Esophagus muscularis mucosa (tissue), 4 donors: Measurements from ENCODE around the gene LRRC43. TPM values are rescaled to one million over a fixed set of nuclear protein-coding genes. Genes with fewer than 3 reads are reported as not detected.

ENCODE experiments used
- DNase-seq: peaks from one replicate; pipeline ENCODE4 v3.0.0-alpha.2; 2017; ENCODE audit errors: extremely low spot score
- H3K27ac ChIP-seq, 4 donors: fragments of 200-600 bp; sonication (generic); replicated peaks in 1 of 4; 1 replicate in 3 of 4; 2 replicates in 1 of 4; pipeline ENCODE4 v1.5.1; 2016 to 2019; ENCODE audit warnings: mild to moderate bottlenecking in 1 of 4
- H3K27me3 ChIP-seq, 4 donors: fragments of 200-600 bp; sonication (generic); one replicate each; pipeline versions ENCODE4 v1.5.1 to v1.6.0; 2016 to 2019
- H3K36me3 ChIP-seq, 4 donors: fragments of 200-600 bp; sonication (generic); one replicate each; pipeline ENCODE4 v1.5.1; 2016 to 2019
- H3K4me1 ChIP-seq, 4 donors: fragments of 200-600 bp; sonication (generic); one replicate each; pipeline ENCODE4 v1.5.1; 2016 to 2019
- H3K4me3 ChIP-seq, 4 donors: fragments of 200-600 bp; sonication (generic); 1 replicate in 2 of 4; 2 replicates in 2 of 4; pipeline ENCODE4 v1.5.1; 2016 to 2019; ENCODE audit warnings: mild to moderate bottlenecking in 4 of 4, moderate library complexity in 1 of 4
- H3K9me3 ChIP-seq, 4 donors: fragments of 200-600 bp; sonication (generic); 1 replicate in 3 of 4; 2 replicates in 1 of 4; pipeline ENCODE4 v1.5.1; 2016 to 2019
- CTCF ChIP-seq, 3 experiments: fragments of 200-600 bp in 2 of 3; fragments of 450-650 bp in 1 of 3; sonication (generic) in 2 of 3; IDR thresholded peaks; one replicate each; pipeline ENCODE4 v1.5.1; 2017 to 2019; ENCODE audit warnings: antibody characterized with exemption in 3 of 3, mild to moderate bottlenecking in 2 of 3, moderate library complexity in 1 of 3
- EP300 ChIP-seq: sonication (generic); formaldehyde crosslinking; IDR thresholded peaks from one replicate; pipeline ENCODE4 v1.6.1; 2017; ENCODE audit warnings: antibody characterized with exemption
- POLR2A ChIP-seq: fragments of 450-650 bp; IDR thresholded peaks from one replicate; pipeline ENCODE4 v1.6.1; 2017; ENCODE audit warnings: antibody characterized with exemption, moderate library complexity, mild to moderate bottlenecking, low read depth
- POLR2AphosphoS5 ChIP-seq, 2 donors: sonication (generic); formaldehyde crosslinking; IDR thresholded peaks; one replicate each; pipeline ENCODE4 v1.6.1; 2017; ENCODE audit warnings: antibody characterized with exemption in 2 of 2
- WGBS: methylation state at CpG from one replicate; pipeline ENCODE4 v1.1.5; 2018; 5-methylcytosine and 5-hydroxymethylcytosine counted together
- intact Hi-C: fragments of 100-400 bp; cut with DNase I; formaldehyde crosslinking; loops from one replicate; pipeline ENCODE4 v1.15.1; 2023
- total RNA-seq, 4 donors: library from RNA; depleted of rRNA; stranded (reverse); fragments of >200 nt; gene quantifications; one replicate each; pipeline versions ENCODE4 v1.1.0 to v1.2.1, GENCODE V29; 2016

LRRC43 gene
- total RNA-seq, 4 donors from 2014 or later: 0.99 to 2.5 (median 1.3) TPM; not detected in 1

DNA sequence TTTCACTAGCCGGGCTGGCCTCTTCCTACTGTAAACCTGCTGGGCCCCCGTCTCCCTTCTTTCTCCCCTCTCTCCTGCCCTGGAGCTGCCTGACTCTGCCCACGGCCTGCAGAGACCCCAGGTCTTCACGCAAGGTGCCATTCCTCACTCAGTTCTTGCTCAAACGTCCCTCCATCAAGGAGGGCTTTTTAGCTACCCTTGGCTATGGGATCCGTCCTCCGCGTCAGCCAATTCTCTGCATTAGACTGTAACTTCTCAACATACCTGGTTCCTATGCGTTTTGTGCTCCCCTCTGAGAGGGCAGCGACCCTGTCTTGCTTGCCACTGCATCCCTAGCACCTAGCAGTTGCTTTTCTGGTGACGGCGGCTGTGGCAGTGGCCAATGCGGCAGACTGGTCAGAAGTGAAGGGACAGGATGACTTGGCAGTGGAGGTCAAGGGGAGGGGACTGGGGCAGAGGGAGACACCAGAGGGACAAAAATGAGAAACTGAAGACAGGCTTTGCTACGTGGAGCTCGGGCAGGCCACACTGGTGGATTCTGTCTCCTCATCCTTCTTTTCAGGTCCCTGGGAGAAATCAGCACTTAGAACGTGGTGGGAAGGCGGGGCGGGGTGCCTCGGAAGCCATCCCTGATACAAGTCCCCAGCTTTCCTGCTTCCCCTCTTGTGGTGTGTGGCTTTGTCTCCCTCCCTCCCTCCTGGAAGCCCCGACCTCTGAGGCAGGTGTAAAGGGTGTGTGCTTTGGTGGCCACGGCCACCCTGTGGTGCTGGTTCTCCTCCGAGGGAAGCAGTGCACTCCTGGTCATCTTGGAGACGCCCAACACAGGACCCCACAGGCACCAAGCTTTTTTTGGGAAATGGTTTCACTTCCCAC, 22.4 kb downstream of the LRRC43 start:
- peaks cover 5 to 57% (median 31%) of the 10 kb centered on the region in 4 donors for H3K27me3 ChIP-seq
- DNase-seq: no peak
- no peak overlapping the region for H3K27ac ChIP-seq
- H3K9me3 ChIP-seq: no peaks in the 10 kb centered on the region
- 51% methylated on average over 22 of the region's 23 CpGs for WGBS
- no peak overlapping the region for H3K4me3 ChIP-seq
- intact Hi-C loops: no loop called here
- H3K4me1 ChIP-seq: peaks cover 15 to 35% (median 22%) of the 10 kb centered on the region in 4 donors
- TF ChIP-seq CTCF (IDR thresholded peaks at IDR 0.05): no peak
- TF ChIP-seq POLR2AphosphoS5 (IDR thresholded peaks at IDR 0.05): no peak
- TF ChIP-seq POLR2A: no peak
- no peak for TF ChIP-seq EP300
- H3K36me3 ChIP-seq: peaks cover 32 to 40% (median 37%) of the 10 kb centered on the region in 4 donors

- Histone ChIP-seq H3K4me3 (no peak overlapping the region), H3K9me3 (no peaks in the 10 kb centered on the region), H3K4me1 (peaks cover 15 to 35% (median 22%) of the 10 kb centered on the region in 4 donors), H3K27me3 (peaks cover 5 to 47% (median 24%) of the 10 kb centered on the region in 4 donors), H3K27ac (no peak overlapping the region), H3K36me3 (peaks cover 35 to 50% (median 47%) of the 10 kb centered on the region in 4 donors)
- 73% methylated on average over 26 of the region's 27 CpGs for WGBS
- no peak for DNase-seq
- intact Hi-C loops: no loop called here
- TF ChIP-seq EP300 (no peak), POLR2AphosphoS5 (IDR thresholded peaks at IDR 0.05) (no peak), CTCF (IDR thresholded peaks at IDR 0.05) (no peak), POLR2A (no peak)
Measured at GRCh38 chr12:122206111-122206881, 23.4 kb downstream of the LRRC43 start.

DNA sequence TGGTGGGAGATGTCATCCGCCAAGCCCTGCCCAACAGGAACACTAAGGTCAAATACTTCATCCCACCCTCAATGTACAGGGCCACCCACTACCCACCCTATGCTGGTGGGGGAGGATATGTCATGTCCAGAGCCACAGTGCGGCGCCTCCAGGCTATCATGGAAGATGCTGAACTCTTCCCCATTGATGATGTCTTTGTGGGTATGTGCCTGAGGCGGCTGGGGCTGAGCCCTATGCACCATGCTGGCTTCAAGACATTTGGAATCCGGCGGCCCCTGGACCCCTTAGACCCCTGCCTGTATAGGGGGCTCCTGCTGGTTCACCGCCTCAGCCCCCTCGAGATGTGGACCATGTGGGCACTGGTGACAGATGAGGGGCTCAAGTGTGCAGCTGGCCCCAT, 24.1 kb downstream of the LRRC43 start:
- Histone ChIP-seq H3K4me3 (no peak overlapping the region), H3K27ac (no peak overlapping the region), H3K9me3 (no peaks in the 10 kb centered on the region), H3K36me3 (peaks cover 39 to 57% (median 51%) of the 10 kb centered on the region in 4 donors), H3K27me3 (peaks cover 5 to 40% (median 20%) of the 10 kb centered on the region in 4 donors), H3K4me1 (peaks cover 15 to 35% (median 22%) of the 10 kb centered on the region in 4 donors)
- WGBS: 96% methylated on average over 5 of the region's 8 CpGs
- DNase-seq: no peak
- intact Hi-C loops: no loop called here
- TF ChIP-seq CTCF (IDR thresholded peaks at IDR 0.05) (no peak), POLR2AphosphoS5 (IDR thresholded peaks at IDR 0.05) (no peak), EP300 (no peak), POLR2A (no peak)

- peaks cover 5 to 36% (median 20%) of the 10 kb centered on the region in 4 donors for H3K27me3 ChIP-seq
- TF ChIP-seq POLR2AphosphoS5 (IDR thresholded peaks at IDR 0.05): no peak
- no peak for TF ChIP-seq POLR2A
- TF ChIP-seq EP300: no peak
- TF ChIP-seq CTCF (IDR thresholded peaks at IDR 0.05): no peak
- peaks cover 15 to 35% (median 22%) of the 10 kb centered on the region in 4 donors for H3K4me1 ChIP-seq
- DNase-seq: no peak
- H3K4me3 ChIP-seq: no peak overlapping the region
- H3K27ac ChIP-seq: no peak overlapping the region
- H3K9me3 ChIP-seq: no peaks in the 10 kb centered on the region
- intact Hi-C loops: no loop called here
- peaks cover 39 to 61% (median 53%) of the 10 kb centered on the region in 4 donors for H3K36me3 ChIP-seq
- WGBS: 59% methylated on average over 8 of the region's 8 CpGs
Measured at GRCh38 chr12:122207391-122207790, 24.5 kb downstream of the LRRC43 start.
